HCT116 (cell line): ENCODE results near the gene GP1BB.

Experiments used
- CEBPB ChIP-seq: IDR thresholded peaks from 2 replicates; pipeline ENCODE4 v1.6.1; 2012; ENCODE audit warnings: low read depth
- EZH2 ChIP-seq: fragments of 200-600 bp; sonication (generic); IDR thresholded peaks from 2 replicates; pipeline ENCODE4 v1.6.1; 2017; ENCODE audit warnings: antibody characterized with exemption, mixed run types
- EZH2phosphoT487 ChIP-seq: fragments of 200-600 bp; IDR thresholded peaks from 2 replicates; pipeline ENCODE4 v1.6.1; 2018; ENCODE audit warnings: antibody characterized with exemption, borderline replicate concordance
- FOSL1 ChIP-seq: IDR thresholded peaks from 2 replicates; pipeline ENCODE4 v1.6.1; 2012; ENCODE audit warnings: low read depth
- POLR2A ChIP-seq: IDR thresholded peaks from 2 replicates; pipeline ENCODE4 v1.7.0; 2011; ENCODE audit warnings: borderline replicate concordance; ENCODE audit not compliant: insufficient read depth, insufficient read length; ENCODE audit errors: extremely low read depth
- RAD21 ChIP-seq: IDR thresholded peaks from 2 replicates; pipeline ENCODE4 v1.6.1; 2012; ENCODE audit warnings: low read depth, mild to moderate bottlenecking
- SIN3A ChIP-seq: IDR thresholded peaks from 2 replicates; pipeline ENCODE4 v1.6.1; 2012; ENCODE audit warnings: low read depth
- SP1 ChIP-seq: IDR thresholded peaks from 2 replicates; pipeline ENCODE4 v1.6.1; 2012; ENCODE audit warnings: low read depth
- SRF ChIP-seq: IDR thresholded peaks from 2 replicates; pipeline ENCODE4 v1.6.1; 2012; ENCODE audit warnings: low read depth
- YY1 ChIP-seq: IDR thresholded peaks from 2 replicates; pipeline ENCODE4 v1.6.1; 2011; ENCODE audit warnings: low read length, low read depth, moderate library complexity, mild to moderate bottlenecking; ENCODE audit not compliant: insufficient replicate concordance; ENCODE audit errors: extremely low read depth
- ZFX ChIP-seq: fragments of 450-650 bp; IDR thresholded peaks from 2 replicates; pipeline ENCODE4 v1.6.1; 2017
- TF ChIP-seq, protein P1 (sequence below), 3 experiments: fragments of 200-600 bp in 1 of 3; sonication (generic) in 1 of 3; IDR thresholded peaks in 2 of 3; conservative IDR thresholded peaks in 1 of 3; 2 replicates each; pipeline ENCODE4 v1.5.1; 2012 to 2017; ENCODE audit warnings: low read depth in 2 of 3, low read length in 2 of 3, antibody characterized with exemption in 1 of 3, borderline replicate concordance in 1 of 3, control low read depth in 1 of 3, mild to moderate bottlenecking in 1 of 3, mixed read lengths in 1 of 3, mixed run types in 1 of 3, moderate library complexity in 1 of 3; ENCODE audit not compliant: insufficient read depth in 1 of 3
- TF ChIP-seq, protein P2 (sequence below): IDR thresholded peaks from 2 replicates; pipeline ENCODE4 v1.6.1; 2012; ENCODE audit warnings: low read depth
- TF ChIP-seq, protein P3 (sequence below): IDR thresholded peaks from 2 replicates; pipeline ENCODE4 v1.6.1; 2012

DNA sequence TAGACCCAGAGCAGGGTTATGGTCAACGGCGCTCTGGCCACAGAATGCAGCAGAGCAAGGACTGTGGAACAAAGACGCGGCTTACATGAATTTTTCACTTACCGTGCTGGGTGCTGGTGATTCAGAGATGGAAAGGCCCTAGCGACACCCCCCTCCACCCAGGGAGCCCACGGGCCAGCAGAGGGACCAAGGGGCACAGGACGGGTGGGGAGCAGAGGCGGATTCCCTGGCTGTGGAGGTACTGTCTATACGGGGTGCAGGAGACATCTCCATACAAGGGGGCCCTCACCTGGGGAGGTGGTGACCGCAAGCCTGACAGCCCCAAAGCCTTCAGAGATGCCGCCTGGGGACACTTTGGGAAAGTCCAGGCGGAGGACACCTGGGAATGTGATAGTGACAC, 10.1 kb upstream of the GP1BB start:
- TF ChIP-seq SIN3A (no peak), ZFX (no peak), CEBPB (no peak), EZH2phosphoT487 (no peak), FOSL1 (no peak), SP1 (no peak), POLR2A (no peak), SRF (no peak), RAD21 (no peak), EZH2 (no peak), YY1 (no peak)
- TF ChIP-seq, protein P1, sequence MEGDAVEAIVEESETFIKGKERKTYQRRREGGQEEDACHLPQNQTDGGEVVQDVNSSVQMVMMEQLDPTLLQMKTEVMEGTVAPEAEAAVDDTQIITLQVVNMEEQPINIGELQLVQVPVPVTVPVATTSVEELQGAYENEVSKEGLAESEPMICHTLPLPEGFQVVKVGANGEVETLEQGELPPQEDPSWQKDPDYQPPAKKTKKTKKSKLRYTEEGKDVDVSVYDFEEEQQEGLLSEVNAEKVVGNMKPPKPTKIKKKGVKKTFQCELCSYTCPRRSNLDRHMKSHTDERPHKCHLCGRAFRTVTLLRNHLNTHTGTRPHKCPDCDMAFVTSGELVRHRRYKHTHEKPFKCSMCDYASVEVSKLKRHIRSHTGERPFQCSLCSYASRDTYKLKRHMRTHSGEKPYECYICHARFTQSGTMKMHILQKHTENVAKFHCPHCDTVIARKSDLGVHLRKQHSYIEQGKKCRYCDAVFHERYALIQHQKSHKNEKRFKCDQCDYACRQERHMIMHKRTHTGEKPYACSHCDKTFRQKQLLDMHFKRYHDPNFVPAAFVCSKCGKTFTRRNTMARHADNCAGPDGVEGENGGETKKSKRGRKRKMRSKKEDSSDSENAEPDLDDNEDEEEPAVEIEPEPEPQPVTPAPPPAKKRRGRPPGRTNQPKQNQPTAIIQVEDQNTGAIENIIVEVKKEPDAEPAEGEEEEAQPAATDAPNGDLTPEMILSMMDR (IDR thresholded peaks at IDR 0.05 in 2 of 3, conservative IDR thresholded peaks at IDR 0.05 in 1 of 3; ENCODE audit: borderline replicate concordance in 1 of 3, insufficient read depth in 1 of 3, low read depth in 2 of 3, low read length in 2 of 3): no peak
- TF ChIP-seq, protein P2, sequence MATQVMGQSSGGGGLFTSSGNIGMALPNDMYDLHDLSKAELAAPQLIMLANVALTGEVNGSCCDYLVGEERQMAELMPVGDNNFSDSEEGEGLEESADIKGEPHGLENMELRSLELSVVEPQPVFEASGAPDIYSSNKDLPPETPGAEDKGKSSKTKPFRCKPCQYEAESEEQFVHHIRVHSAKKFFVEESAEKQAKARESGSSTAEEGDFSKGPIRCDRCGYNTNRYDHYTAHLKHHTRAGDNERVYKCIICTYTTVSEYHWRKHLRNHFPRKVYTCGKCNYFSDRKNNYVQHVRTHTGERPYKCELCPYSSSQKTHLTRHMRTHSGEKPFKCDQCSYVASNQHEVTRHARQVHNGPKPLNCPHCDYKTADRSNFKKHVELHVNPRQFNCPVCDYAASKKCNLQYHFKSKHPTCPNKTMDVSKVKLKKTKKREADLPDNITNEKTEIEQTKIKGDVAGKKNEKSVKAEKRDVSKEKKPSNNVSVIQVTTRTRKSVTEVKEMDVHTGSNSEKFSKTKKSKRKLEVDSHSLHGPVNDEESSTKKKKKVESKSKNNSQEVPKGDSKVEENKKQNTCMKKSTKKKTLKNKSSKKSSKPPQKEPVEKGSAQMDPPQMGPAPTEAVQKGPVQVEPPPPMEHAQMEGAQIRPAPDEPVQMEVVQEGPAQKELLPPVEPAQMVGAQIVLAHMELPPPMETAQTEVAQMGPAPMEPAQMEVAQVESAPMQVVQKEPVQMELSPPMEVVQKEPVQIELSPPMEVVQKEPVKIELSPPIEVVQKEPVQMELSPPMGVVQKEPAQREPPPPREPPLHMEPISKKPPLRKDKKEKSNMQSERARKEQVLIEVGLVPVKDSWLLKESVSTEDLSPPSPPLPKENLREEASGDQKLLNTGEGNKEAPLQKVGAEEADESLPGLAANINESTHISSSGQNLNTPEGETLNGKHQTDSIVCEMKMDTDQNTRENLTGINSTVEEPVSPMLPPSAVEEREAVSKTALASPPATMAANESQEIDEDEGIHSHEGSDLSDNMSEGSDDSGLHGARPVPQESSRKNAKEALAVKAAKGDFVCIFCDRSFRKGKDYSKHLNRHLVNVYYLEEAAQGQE: no peak
- TF ChIP-seq, protein P3, sequence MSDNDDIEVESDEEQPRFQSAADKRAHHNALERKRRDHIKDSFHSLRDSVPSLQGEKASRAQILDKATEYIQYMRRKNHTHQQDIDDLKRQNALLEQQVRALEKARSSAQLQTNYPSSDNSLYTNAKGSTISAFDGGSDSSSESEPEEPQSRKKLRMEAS: no peak
